Motor neuron (in vitro differentiated cells): ENCODE measurements around the gene GYPE. TPM values are rescaled to one million over a fixed set of nuclear protein-coding genes. Genes with fewer than 3 reads are reported as not detected.
"Not testable (repeated sequence)": the region's sequence is repeated elsewhere in the genome, so short reads cannot be mapped to it uniquely, and the experiment has no call there.

Source experiments
- ATAC-seq, 8 experiments: fragments of 200-7000 bp; cut with Tn5 transposase; replicated peaks in 6 of 8; 2 replicates each; pipeline ENCODE4 v1.8.0; 2021; ENCODE audit warnings: mild to moderate bottlenecking in 8 of 8, moderate library complexity in 8 of 8
- H3K27ac ChIP-seq, 2 donors: fragments of 250-450 bp; sonication (Bioruptor Pico); 2 replicates each; pipeline ENCODE4 v1.9.0; 2021; ENCODE audit warnings: antibody characterized with exemption in 2 of 2, mild to moderate bottlenecking in 2 of 2, moderate library complexity in 1 of 2
- H3K4me1 ChIP-seq, 2 donors: fragments of 250-450 bp; sonication (Bioruptor Pico); replicated peaks in 1 of 2; 2 replicates each; pipeline ENCODE4 v1.6.1; 2021; ENCODE audit warnings: antibody characterized with exemption in 2 of 2, mild to moderate bottlenecking in 2 of 2, moderate library complexity in 1 of 2
- H3K4me3 ChIP-seq, 5 donors: fragments of 250-450 bp; sonication (Bioruptor Pico); 2 replicates each; pipeline ENCODE4 v1.9.0; 2021; ENCODE audit warnings: antibody characterized with exemption in 5 of 5, mild to moderate bottlenecking in 5 of 5, moderate library complexity in 4 of 5
- WGBS, 10 experiments: fragments of 450-650 bp; shearing (Covaris generic); methylation state at CpG; one replicate each; pipeline ENCODE4 v1.0.0; 2022; 5-methylcytosine and 5-hydroxymethylcytosine counted together
- in situ Hi-C, 9 experiments: fragments of 400-800 bp; cut with MboI; loops; one replicate each; pipeline ENCODE4 v1.15.0; 2021; ENCODE audit warnings: low sequenced_read_pairs in 9 of 9, low pct_unique_long_range_greater_than_20kb in 2 of 9; ENCODE audit not compliant: unreplicated experiment in 9 of 9
- total RNA-seq, 8 experiments: library from RNA; unstranded; fragments of 300-600 nt; gene quantifications; 2 replicates each; pipeline versions ENCODE4 v1.2.3 to v1.2.4, GENCODE V29; 2022

Gene GYPE
- total RNA-seq, 8 experiments from 2014 or later = 0.14 to 6.4 (median 0.70) TPM

DNA sequence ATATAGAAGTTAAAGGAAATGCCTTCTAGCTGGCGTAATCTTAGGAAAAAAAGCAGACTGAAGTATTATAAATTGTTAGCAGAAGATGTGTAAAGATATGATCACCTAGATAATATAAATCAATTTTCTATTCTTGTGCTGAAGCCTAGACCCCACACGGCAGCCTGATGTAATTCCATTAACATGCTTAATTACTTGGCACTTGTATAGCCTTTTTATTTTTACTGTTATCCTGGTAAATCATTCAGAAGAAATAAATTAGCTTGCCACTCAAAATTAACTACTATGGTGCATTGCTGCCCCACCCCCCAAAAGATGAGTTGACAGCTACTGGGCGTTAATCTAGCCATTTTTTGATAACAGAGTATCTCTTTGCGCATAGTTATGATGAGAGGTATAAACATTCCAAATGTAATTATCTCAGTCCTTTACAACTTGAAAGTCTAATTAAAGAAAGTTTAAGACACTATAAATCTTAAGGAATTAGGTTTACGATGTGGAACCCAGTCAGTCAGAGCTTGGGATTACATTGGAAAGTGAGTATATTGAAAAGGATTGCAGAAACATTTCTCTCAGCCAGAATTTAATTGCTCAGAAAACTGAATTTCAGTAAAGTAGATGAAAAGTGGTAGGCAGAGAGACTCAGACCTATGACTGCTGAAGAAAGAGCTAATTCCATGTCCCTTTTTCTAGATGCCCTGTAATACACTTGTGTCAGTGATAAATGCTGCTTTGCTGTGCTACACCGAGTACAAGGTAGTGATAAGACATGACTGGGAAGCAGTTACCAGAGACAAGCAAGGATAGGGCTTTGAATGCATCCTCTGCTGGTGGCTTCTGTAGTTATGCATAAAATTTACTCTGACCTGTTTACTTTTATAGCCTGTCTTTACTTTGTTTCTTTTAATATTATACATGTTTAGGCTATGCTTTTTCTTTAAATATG, 47.7 kb downstream of the GYPE start:
- H3K4me3 ChIP-seq, in situ Hi-C loops, ATAC-seq, H3K4me1 ChIP-seq, H3K27ac ChIP-seq: not testable (repeated sequence)
- WGBS, 10 experiments = 62 to 93% (median 87%) methylated on average over 2 to 6 of the region's 6 CpGs; no CpG with 5 or more reads in 1 of the 10 experiments

GRCh38 chr4:143856017-143856557, 49.3 kb downstream of the GYPE start:
- peak in 2 of 8 experiments; percentile 54 to 83 for ATAC-seq
- H3K27ac ChIP-seq, H3K4me3 ChIP-seq, H3K4me1 ChIP-seq, in situ Hi-C loops: not testable (repeated sequence)
- 0 to 89% (median 57%) methylated on average over 1 to 6 of the region's 6 CpGs for WGBS, 10 experiments

GRCh38 chr4:143854645-143855044, 50.7 kb downstream of the GYPE start:
- H3K27ac ChIP-seq, in situ Hi-C loops, ATAC-seq, H3K4me3 ChIP-seq, H3K4me1 ChIP-seq: not testable (repeated sequence)
- 0 to 93% (median 41%) methylated on average over 1 to 2 of the region's 4 CpGs; no CpG with 5 or more reads in 4 of the 10 experiments for WGBS, 10 experiments

DNA sequence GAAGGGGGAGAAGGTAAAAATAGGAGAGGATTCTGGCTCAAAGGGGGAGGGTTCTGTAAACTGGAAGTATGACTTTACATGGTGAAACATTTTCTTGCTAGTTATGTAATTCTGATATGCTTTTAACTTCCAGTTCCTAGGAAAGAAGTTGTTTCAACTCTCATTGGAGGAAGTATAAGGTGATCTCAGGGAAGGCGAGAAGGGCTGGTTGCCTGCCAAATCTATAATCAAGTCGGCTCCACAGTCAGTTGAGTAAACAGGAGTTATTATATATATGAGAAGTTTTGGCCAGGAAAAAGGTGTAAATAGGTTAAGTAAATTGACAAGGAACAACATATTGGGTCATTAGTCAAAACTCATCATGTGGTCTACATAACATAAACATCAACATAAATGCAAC, 56.1 kb downstream of the GYPE start:
- in situ Hi-C loops, H3K27ac ChIP-seq, H3K4me3 ChIP-seq, H3K4me1 ChIP-seq, ATAC-seq: not testable (repeated sequence)
- 39 to 100% (median 82%) methylated on average over 1 to 2 of the region's 2 CpGs; no CpG with 5 or more reads in 2 of the 10 experiments for WGBS, 10 experiments

DNA sequence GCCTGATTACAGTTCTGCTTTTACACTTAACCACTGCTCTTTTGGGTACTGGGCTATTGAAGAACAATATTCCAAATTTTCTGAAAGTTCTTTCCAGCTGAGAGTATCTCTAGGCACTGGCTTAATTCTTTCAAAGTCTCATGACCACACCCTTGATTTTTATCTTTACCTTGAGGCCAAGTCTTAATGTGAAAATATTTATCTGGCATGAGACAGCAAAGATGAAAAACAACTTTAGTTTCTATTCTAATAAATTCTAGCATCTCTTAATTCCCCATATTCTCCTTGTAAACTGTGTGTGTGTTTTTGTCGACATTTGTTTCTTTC, 61.9 kb downstream of the GYPE start:
- H3K4me3 ChIP-seq, H3K4me1 ChIP-seq, in situ Hi-C loops, H3K27ac ChIP-seq: not testable (repeated sequence)
- ATAC-seq = peak in 1 of 8 experiments; percentile 34
- 50 to 100% (median 95%) methylated on average over 1 of the region's 1 CpG; no CpG with 5 or more reads in 6 of the 10 experiments for WGBS, 10 experiments

GRCh38 chr4:143842624-143843505, 62.5 kb downstream of the GYPE start:
- H3K4me1 ChIP-seq, H3K4me3 ChIP-seq, in situ Hi-C loops, H3K27ac ChIP-seq: not testable (repeated sequence)
- 0 to 47% (median 14%) methylated on average over 1 to 3 of the region's 3 CpGs; no CpG with 5 or more reads in 4 of the 10 experiments for WGBS, 10 experiments
- peak in 2 of 8 experiments; percentile 46 to 48 for ATAC-seq

- in situ Hi-C loops, H3K27ac ChIP-seq, H3K4me1 ChIP-seq, H3K4me3 ChIP-seq: not testable (repeated sequence)
- ATAC-seq = peak in 2 of 8 experiments; percentile 45 to 52
- WGBS, 10 experiments = 80% methylated on average over 1 of the region's 7 CpGs; no CpG with 5 or more reads in 9 of the 10 experiments
Observed at GRCh38 chr4:143839413-143839812, 65.9 kb downstream of the GYPE start.

DNA sequence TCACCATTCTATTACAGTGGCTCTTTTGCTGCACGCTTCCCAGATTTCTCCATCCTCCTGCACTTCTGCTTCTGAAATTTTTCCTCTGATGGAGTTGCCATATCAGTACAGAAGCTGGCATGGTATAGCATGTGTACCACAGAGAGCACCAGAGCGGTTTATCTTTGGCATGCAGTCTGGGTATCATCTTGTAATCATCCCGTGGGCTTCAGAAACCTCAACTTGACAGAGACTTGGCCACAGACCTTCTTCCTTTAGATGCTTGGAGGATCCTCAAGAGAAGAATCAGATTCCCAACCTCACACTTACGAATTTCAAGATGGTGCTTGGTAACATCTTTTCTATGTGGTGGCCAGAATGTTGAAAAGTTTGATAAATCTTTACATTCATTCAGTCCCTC, 71.2 kb downstream of the GYPE start:
- in situ Hi-C loops, H3K4me3 ChIP-seq, ATAC-seq, H3K27ac ChIP-seq, H3K4me1 ChIP-seq: not testable (repeated sequence)
- WGBS, 10 experiments = 0 to 92% (median 33%) methylated on average over 1 to 3 of the region's 4 CpGs; no CpG with 5 or more reads in 5 of the 10 experiments

DNA sequence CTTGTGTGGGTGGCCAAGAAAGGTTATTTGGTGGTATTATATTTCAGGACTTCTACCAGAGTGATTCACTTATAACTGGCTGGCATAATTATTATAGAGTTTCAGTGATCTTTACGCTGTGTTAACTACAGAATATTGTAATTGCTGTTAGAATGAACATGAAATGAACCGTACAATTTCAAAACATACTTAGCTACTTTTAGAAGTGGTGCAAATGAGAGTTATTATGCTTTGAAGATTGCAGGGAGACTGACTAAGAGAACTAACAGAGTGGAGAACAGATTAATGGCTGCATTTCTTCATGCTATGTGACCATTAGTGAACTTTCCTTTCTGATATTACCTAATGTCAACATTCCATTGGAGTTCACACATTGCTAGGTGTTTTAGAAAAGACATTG, 71.7 kb downstream of the GYPE start:
- H3K27ac ChIP-seq, H3K4me1 ChIP-seq, ATAC-seq, in situ Hi-C loops, H3K4me3 ChIP-seq: not testable (repeated sequence)
- 29 to 100% (median 60%) methylated on average over 1 to 2 of the region's 2 CpGs; no CpG with 5 or more reads in 3 of the 10 experiments for WGBS, 10 experiments

DNA sequence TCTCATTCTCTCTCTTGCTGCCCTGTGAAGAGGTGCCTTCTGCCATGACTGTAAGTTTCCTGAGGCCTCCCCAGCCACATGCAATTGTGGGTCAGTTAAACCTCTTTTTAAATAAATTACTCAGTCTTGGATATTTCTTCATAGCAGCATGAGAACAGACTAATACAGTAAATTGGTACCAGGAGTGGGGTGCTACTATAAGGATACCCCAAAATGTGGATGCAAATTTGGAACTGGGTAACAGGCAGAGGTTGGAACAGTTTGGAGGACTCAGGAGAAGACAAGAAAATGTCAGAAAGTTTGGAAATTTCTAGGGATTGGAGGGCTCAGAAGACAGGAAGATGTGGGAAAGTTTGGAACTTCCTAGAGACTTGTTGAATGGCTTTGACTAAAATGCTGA, 74.8 kb downstream of the GYPE start:
- ATAC-seq, H3K4me1 ChIP-seq, H3K27ac ChIP-seq, H3K4me3 ChIP-seq, in situ Hi-C loops: not testable (repeated sequence)

GRCh38 chr4:143829239-143829620, 76.1 kb downstream of the GYPE start:
- in situ Hi-C loops, H3K4me1 ChIP-seq, H3K27ac ChIP-seq, H3K4me3 ChIP-seq, ATAC-seq: not testable (repeated sequence)
- 60 to 100% (median 100%) methylated on average over 1 to 4 of the region's 4 CpGs; no CpG with 5 or more reads in 3 of the 10 experiments for WGBS, 10 experiments
